Keratinocyte (primary cell): ENCODE data around the gene MTUS2.

ENCODE experiments used
- CTCF ChIP-seq, 3 experiments: IDR thresholded peaks in 1 of 3; conservative IDR thresholded peaks in 1 of 3; optimal IDR thresholded peaks in 1 of 3; 2 replicates in 2 of 3; 3 replicates in 1 of 3; pipeline versions ENCODE3 to v1.5.1; 2011; ENCODE audit warnings: low read length in 3 of 3, mild to moderate bottlenecking in 3 of 3, moderate library complexity in 2 of 3, control low read depth in 1 of 3, inconsistent platforms in 1 of 3; ENCODE audit not compliant: insufficient read depth in 2 of 3; ENCODE audit errors: extremely low read depth in 1 of 3
- EZH2 ChIP-seq: IDR thresholded peaks from one replicate; pipeline ENCODE4 v1.6.1; 2012; ENCODE audit warnings: inconsistent platforms, mild to moderate bottlenecking, low read length, moderate library complexity

GRCh38 chr13:29428310-29429181 is 608.4 kb downstream of the MTUS2 start:
- TF ChIP-seq CTCF (optimal IDR thresholded peaks at IDR 0.05 in 1 of 3, IDR thresholded peaks at IDR 0.05 in 1 of 3, conservative IDR thresholded peaks at IDR 0.05 in 1 of 3; ENCODE audit: extremely low read depth in 1 of 3, insufficient read depth in 2 of 3, low read length in 3 of 3) = peak in 2 of 3 experiments; percentile 14 to 31
- peak; percentile 29 for TF ChIP-seq EZH2
